CD4-positive, alpha-beta T cell (primary cell): ENCODE measurements around the gene BCHE. TPM values are rescaled to one million over a fixed set of nuclear protein-coding genes. Genes with fewer than 3 reads are reported as not detected.

Experiments
- ATAC-seq: fragments of 200-7000 bp; cut with Tn5 transposase; one replicate; pipeline ENCODE4 v1.10.0; 2022; ENCODE audit warnings: mild to moderate bottlenecking; ENCODE audit not compliant: poor library complexity
- CTCF ChIA-PET: fragments of 350-600 bp; sonication (Branson Sonifier 250); formaldehyde crosslinking; loops from one replicate; lab custom pipeline; 2021; ENCODE audit warnings: antibody characterized with exemption, inconsistent platforms; lab: Charles Lee
- POLR2A ChIA-PET: fragments of 350-600 bp; sonication (Branson Sonifier 250); formaldehyde crosslinking; loops from one replicate; lab custom pipeline; 2021; ENCODE audit warnings: antibody characterized with exemption, inconsistent platforms; lab: Charles Lee
- DNase-seq, 14 experiments: peaks; one replicate each; pipeline ENCODE4 v3.0.0-alpha.2; 2013 to 2020; ENCODE audit warnings: mixed read lengths in 2 of 14
- H3K27ac ChIP-seq, 2 donors: one replicate each; pipeline versions ENCODE4 v1.5.1 to v1.7.0; 2013; ENCODE audit warnings: low read length in 2 of 2, low read depth in 1 of 2, mild to moderate bottlenecking in 1 of 2
- H3K27me3 ChIP-seq, 2 experiments: 1 replicate in 1 of 2; 2 replicates in 1 of 2; pipeline versions ENCODE4 v1.6.1 to v1.7.0; 2013; ENCODE audit warnings: low read length in 2 of 2, control low read depth in 1 of 2, mild to moderate bottlenecking in 1 of 2, moderate library complexity in 1 of 2; ENCODE audit not compliant: insufficient read depth in 2 of 2, control insufficient read depth in 1 of 2
- H3K36me3 ChIP-seq: one replicate; pipeline ENCODE4 v1.6.1; 2013; ENCODE audit warnings: low read length, control low read depth; ENCODE audit not compliant: insufficient read depth
- H3K4me1 ChIP-seq: one replicate; pipeline ENCODE4 v1.6.1; 2013; ENCODE audit warnings: low read length, control low read depth; ENCODE audit not compliant: insufficient read depth
- H3K4me3 ChIP-seq: one replicate; pipeline ENCODE4 v1.5.1; 2013; ENCODE audit warnings: mild to moderate bottlenecking, low read length, moderate library complexity
- H3K9me3 ChIP-seq, 2 experiments: 1 replicate in 1 of 2; 2 replicates in 1 of 2; pipeline versions ENCODE4 v1.6.1 to v1.7.0; 2013; ENCODE audit warnings: low read length in 2 of 2, mild to moderate bottlenecking in 2 of 2, control low read depth in 1 of 2, moderate library complexity in 1 of 2; ENCODE audit not compliant: control insufficient read depth in 1 of 2, insufficient read depth in 1 of 2
- H3K27ac Mint-ChIP-seq: one replicate; pipeline ENCODE4 v1.8.0; 2020; ENCODE audit warnings: mixed read lengths
- H3K27me3 Mint-ChIP-seq: one replicate; pipeline ENCODE4 v1.8.0; 2021; ENCODE audit warnings: mixed read lengths
- H3K36me3 Mint-ChIP-seq: one replicate; pipeline ENCODE4 v1.8.0; 2021; ENCODE audit warnings: low read depth, mixed read lengths
- H3K4me1 Mint-ChIP-seq: one replicate; pipeline ENCODE4 v1.8.0; 2021; ENCODE audit warnings: low read depth, mixed read lengths
- H3K4me3 Mint-ChIP-seq: one replicate; pipeline ENCODE4 v1.8.0; 2020; ENCODE audit warnings: mild to moderate bottlenecking, mixed read lengths
- H3K9me3 Mint-ChIP-seq: one replicate; pipeline ENCODE4 v1.8.0; 2020; ENCODE audit warnings: mixed read lengths
- intact Hi-C, 2 experiments: fragments of 100-400 bp; cut with DNase I in 1 of 2; cut with micrococcal nuclease in 1 of 2; formaldehyde crosslinking; loops; one replicate each; pipeline versions ENCODE4 v1.15.1 to v1.9.0; 2023 to 2025; cut with DNase I, micrococcal nuclease
- total RNA-seq, 174 experiments: library from RNA in 2 of 174; stranded (reverse) in 2 of 174; gene quantifications; one replicate each; pipeline ENCODE4 v1.2.3 and lab custom pipeline; 2021 to 2026
- TF ChIP-seq, protein P1 (sequence below): fragments of 200-600 bp; IDR thresholded peaks from one replicate; pipeline ENCODE4 v1.8.0; 2022; ENCODE audit warnings: antibody characterized with exemption, mild to moderate bottlenecking

The BCHE gene
- total RNA-seq, 2 experiments from 2014 or later = not detected

DNA sequence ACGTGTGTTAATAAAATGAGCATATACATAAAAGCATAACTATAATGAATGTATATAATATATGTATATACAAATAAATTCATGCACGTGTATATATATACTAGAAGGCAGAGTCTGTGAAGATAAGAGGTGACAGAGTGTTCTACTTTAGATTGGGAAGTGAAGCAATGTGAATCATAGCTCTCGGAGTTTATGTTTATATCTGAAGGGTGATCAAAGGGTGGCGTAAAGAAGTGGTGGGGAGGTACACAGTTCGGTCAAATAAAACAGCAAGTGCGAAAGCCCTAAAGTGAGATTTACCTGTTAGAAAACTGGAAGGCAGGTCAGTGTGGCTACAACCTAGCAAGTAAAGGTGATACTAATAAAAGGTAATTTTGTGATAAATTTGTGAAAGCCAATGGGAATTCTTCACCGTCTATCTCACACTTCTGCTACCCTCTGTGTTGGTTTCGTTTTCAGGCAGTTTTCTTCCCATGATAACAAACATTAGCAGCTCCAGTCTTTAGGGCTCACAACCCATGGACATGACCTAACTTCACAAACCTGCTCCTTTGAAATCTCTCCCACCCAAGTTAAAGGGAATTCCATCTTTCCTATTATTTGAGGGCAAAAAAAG is 46.7 kb upstream of the BCHE start:
- H3K36me3 ChIP-seq = no peaks in the 10 kb centered on the region
- no peak overlapping the region for H3K27ac Mint-ChIP-seq
- no peaks in the 10 kb centered on the region for H3K4me1 Mint-ChIP-seq
- H3K4me3 ChIP-seq = no peak overlapping the region
- intact Hi-C loops = no loop called here
- POLR2A ChIA-PET = no interaction called here
- H3K4me3 Mint-ChIP-seq = no peak overlapping the region
- H3K27ac ChIP-seq = no peak overlapping the region
- H3K9me3 Mint-ChIP-seq = peaks cover 2% of the 10 kb centered on the region
- DNase-seq (no peak), ATAC-seq (no peak)
- H3K9me3 ChIP-seq = no peaks in the 10 kb centered on the region
- H3K27me3 Mint-ChIP-seq = no peaks in the 10 kb centered on the region
- H3K36me3 Mint-ChIP-seq = no peaks in the 10 kb centered on the region
- TF ChIP-seq, protein P1, sequence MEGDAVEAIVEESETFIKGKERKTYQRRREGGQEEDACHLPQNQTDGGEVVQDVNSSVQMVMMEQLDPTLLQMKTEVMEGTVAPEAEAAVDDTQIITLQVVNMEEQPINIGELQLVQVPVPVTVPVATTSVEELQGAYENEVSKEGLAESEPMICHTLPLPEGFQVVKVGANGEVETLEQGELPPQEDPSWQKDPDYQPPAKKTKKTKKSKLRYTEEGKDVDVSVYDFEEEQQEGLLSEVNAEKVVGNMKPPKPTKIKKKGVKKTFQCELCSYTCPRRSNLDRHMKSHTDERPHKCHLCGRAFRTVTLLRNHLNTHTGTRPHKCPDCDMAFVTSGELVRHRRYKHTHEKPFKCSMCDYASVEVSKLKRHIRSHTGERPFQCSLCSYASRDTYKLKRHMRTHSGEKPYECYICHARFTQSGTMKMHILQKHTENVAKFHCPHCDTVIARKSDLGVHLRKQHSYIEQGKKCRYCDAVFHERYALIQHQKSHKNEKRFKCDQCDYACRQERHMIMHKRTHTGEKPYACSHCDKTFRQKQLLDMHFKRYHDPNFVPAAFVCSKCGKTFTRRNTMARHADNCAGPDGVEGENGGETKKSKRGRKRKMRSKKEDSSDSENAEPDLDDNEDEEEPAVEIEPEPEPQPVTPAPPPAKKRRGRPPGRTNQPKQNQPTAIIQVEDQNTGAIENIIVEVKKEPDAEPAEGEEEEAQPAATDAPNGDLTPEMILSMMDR = no peak
- H3K27me3 ChIP-seq = no peaks in the 10 kb centered on the region
- CTCF ChIA-PET = no interaction called here
- H3K4me1 ChIP-seq = no peaks in the 10 kb centered on the region

- no peak overlapping the region for H3K4me3 ChIP-seq
- ChIA-PET POLR2A (no interaction called here), CTCF (no interaction called here)
- Mint-ChIP-seq H3K27me3 (no peaks in the 10 kb centered on the region), H3K4me1 (no peaks in the 10 kb centered on the region), H3K36me3 (no peaks in the 10 kb centered on the region), H3K27ac (no peak overlapping the region), H3K4me3 (no peak overlapping the region), H3K9me3 (peaks cover 2% of the 10 kb centered on the region)
- no peak overlapping the region for H3K27ac ChIP-seq
- no peaks in the 10 kb centered on the region for H3K9me3 ChIP-seq
- H3K36me3 ChIP-seq = no peaks in the 10 kb centered on the region
- no peak for DNase-seq
- no peaks in the 10 kb centered on the region for H3K27me3 ChIP-seq
- TF ChIP-seq, protein P1 = no peak
- ATAC-seq = no peak
- H3K4me1 ChIP-seq = no peaks in the 10 kb centered on the region
- intact Hi-C loops = no loop called here
Observed at GRCh38 chr3:165883117-165883516, 45.9 kb upstream of the BCHE start.

GRCh38 chr3:165875644-165876043 is 38.4 kb upstream of the BCHE start:
- H3K36me3 ChIP-seq = no peaks in the 10 kb centered on the region
- ChIA-PET CTCF (no interaction called here), POLR2A (no interaction called here)
- H3K36me3 Mint-ChIP-seq = no peaks in the 10 kb centered on the region
- intact Hi-C loops = no loop called here
- ATAC-seq = no peak
- peaks cover 0 to 11% of the 10 kb centered on the region in 2 experiments for H3K9me3 ChIP-seq
- H3K4me1 Mint-ChIP-seq = no peaks in the 10 kb centered on the region
- no peak overlapping the region for H3K4me3 Mint-ChIP-seq
- TF ChIP-seq, protein P1 = no peak
- H3K9me3 Mint-ChIP-seq = peaks cover 5% of the 10 kb centered on the region
- no peak overlapping the region for H3K27ac Mint-ChIP-seq
- no peaks in the 10 kb centered on the region for H3K27me3 ChIP-seq
- H3K27me3 Mint-ChIP-seq = no peaks in the 10 kb centered on the region
- no peak overlapping the region for H3K4me3 ChIP-seq
- no peak for DNase-seq
- no peak overlapping the region for H3K27ac ChIP-seq
- H3K4me1 ChIP-seq = no peaks in the 10 kb centered on the region
